Medulla oblongata (tissue), 1 donor: ENCODE measurements around the gene DPAGT1.
"Not testable (repeated sequence)": the region's sequence is repeated elsewhere in the genome, so short reads cannot be mapped to it uniquely, and the experiment has no call there.

Experiments used
- DNase-seq: peaks from one replicate; pipeline ENCODE4 v3.0.0-alpha.2; 2015; ENCODE audit errors: extremely low spot score

Gene DPAGT1

GRCh38 chr11:119115484-119116234 lies 14.0 kb upstream of the DPAGT1 start:
- peak; percentile 69 for DNase-seq

- no peak for DNase-seq
These were observed 12.7 kb upstream of the DPAGT1 start for GRCh38 chr11:119114351-119114750.

- DNase-seq: no peak
These were observed 12.1 kb upstream of the DPAGT1 start for GRCh38 chr11:119113716-119114115.

- DNase-seq: no peak
These were observed 10.8 kb upstream of the DPAGT1 start for GRCh38 chr11:119112314-119113020.

- DNase-seq: no peak
These were observed 9.8 kb upstream of the DPAGT1 start for GRCh38 chr11:119111361-119111925.

GRCh38 chr11:119110439-119110838 lies 8.8 kb upstream of the DPAGT1 start:
- no peak for DNase-seq

GRCh38 chr11:119109843-119110242 lies 8.2 kb upstream of the DPAGT1 start:
- no peak for DNase-seq

GRCh38 chr11:119108857-119109221 lies 7.2 kb upstream of the DPAGT1 start:
- no peak for DNase-seq

GRCh38 chr11:119108146-119108856 lies 6.6 kb upstream of the DPAGT1 start:
- DNase-seq: peak; percentile 51

GRCh38 chr11:119107538-119108145 lies 6.0 kb upstream of the DPAGT1 start:
- DNase-seq: no peak

- peak; percentile 91 for DNase-seq
These were observed 5.2 kb upstream of the DPAGT1 start, which contains the start of gene C2CD2L for GRCh38 chr11:119106564-119107537. Gene C2CD2L, plus strand, starts transcription at chr11:119107344. Its CDS starts 398 bp downstream, at chr11:119107742.

- no peak for DNase-seq
These were observed 2.1 kb upstream of the DPAGT1 start for GRCh38 chr11:119103793-119104192.

- not testable (repeated sequence) for DNase-seq
These were observed 1.6 kb upstream of the DPAGT1 start for GRCh38 chr11:119103161-119103664.

GRCh38 chr11:119100994-119101758 lies 477 bp downstream of the DPAGT1 start:
- no peak for DNase-seq

- DNase-seq: no peak
These were observed 1.2 kb downstream of the DPAGT1 start for GRCh38 chr11:119100246-119100970.

- no peak for DNase-seq
These were observed 1.9 kb downstream of the DPAGT1 start for GRCh38 chr11:119099711-119100110.

GRCh38 chr11:119095066-119095880 lies 6.4 kb downstream of the DPAGT1 start:
- DNase-seq: peak; percentile 100

- DNase-seq: peak; percentile 88
These were observed 6.9 kb downstream of the DPAGT1 start for GRCh38 chr11:119094816-119095065.
